ENCODE results near the gene PEX1.
A peak's percentile ranks its signal among the peaks of the same experiment; 100 is the strongest.

Gene PEX1

DNA sequence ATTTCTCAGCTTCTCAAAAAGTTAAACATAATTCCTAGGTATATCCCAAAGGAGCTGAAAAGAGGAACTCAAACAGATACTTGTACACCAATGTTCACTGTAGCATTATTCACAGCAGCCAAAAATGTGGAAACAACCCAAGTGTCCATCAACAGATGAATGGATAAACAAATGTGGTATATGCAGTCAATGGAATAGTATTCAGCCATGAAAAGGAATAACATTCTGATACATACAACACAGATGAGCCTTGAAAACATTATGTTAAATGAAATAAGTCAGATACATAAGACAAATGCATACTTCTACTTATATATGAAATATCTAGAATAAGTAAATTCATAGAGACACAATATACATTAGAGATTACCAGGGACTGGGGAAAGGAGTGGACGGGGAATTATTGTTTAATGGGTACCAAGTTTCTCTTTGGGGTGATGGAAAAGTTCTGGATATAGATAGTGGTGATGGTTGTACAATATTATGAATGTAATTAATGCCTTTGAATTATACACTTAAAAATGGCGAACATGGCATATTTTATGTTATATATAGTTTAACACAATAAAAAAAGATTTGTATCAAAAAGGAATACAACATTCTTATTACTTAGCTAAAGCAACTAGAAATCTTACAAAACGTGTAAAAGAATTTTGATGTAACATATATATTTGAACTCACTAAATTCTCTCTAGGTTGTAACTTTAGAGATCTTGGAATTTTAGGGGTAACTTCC is 15.0 kb downstream of the PEX1 start:
- Histone ChIP-seq H3K4me3 (ENCODE audit: low read depth, low read length) (no peak overlapping the region), H3K36me3 (ENCODE audit: control insufficient read depth in 2 of 2, insufficient read depth in 1 of 2, low read length in 2 of 2) (peaks cover 38% of the 10 kb centered on the region in 2 experiments), H3K27ac (ENCODE audit: extremely low read depth, low read depth, low read length) (no peak overlapping the region), H3K4me1 (ENCODE audit: control insufficient read depth, insufficient read depth, low read length) (no peaks in the 10 kb centered on the region), H3K9me3 (ENCODE audit: control insufficient read depth, insufficient read depth, low read depth, low read length) (no peaks in the 10 kb centered on the region)
- TF ChIP-seq ZNF146 (tag by site-specific recombination; IDR thresholded peaks at IDR 0.05) (peak; percentile 95), ZNF23 (tag by site-specific recombination; IDR thresholded peaks at IDR 0.05; ENCODE audit: borderline replicate concordance) (no peak)
- ChIA-PET CTCF (interaction anchor here (1.8 kb wide), 1 partner anchor 52 kb away, joined by 4 read pairs; no protein-coding TSS in a partner anchor), POLR2A (no interaction called here)

DNA sequence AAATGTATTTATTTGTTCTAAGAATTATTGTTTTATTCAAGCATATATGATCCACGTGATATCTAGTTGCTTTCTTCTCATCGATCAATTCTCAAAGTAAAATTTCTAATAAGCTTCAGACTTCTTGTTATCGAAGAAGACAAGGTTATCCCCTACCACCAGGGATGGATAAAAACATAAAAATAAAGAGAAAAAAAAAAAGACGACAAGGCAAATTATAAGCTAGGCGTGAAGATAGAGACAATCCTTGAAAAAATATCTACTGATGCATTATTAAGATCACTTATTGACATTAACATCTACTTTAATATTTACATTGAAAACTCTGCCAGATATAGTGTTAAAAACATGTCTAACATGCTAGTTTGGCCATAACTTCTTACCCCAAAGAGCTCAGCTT is 19.4 kb downstream of the PEX1 start:
- Histone ChIP-seq H3K27ac (ENCODE audit: extremely low read depth, low read depth, low read length) (no peak overlapping the region), H3K4me3 (ENCODE audit: low read depth, low read length) (no peak overlapping the region), H3K36me3 (ENCODE audit: control insufficient read depth in 2 of 2, insufficient read depth in 1 of 2, low read length in 2 of 2) (peaks cover 37 to 43% of the 10 kb centered on the region in 2 experiments), H3K9me3 (ENCODE audit: control insufficient read depth, insufficient read depth, low read depth, low read length) (no peaks in the 10 kb centered on the region), H3K4me1 (ENCODE audit: control insufficient read depth, insufficient read depth, low read length) (no peaks in the 10 kb centered on the region)
- CTCF ChIA-PET: no interaction called here
- POLR2A ChIA-PET: no interaction called here
- TF ChIP-seq, protein P1, sequence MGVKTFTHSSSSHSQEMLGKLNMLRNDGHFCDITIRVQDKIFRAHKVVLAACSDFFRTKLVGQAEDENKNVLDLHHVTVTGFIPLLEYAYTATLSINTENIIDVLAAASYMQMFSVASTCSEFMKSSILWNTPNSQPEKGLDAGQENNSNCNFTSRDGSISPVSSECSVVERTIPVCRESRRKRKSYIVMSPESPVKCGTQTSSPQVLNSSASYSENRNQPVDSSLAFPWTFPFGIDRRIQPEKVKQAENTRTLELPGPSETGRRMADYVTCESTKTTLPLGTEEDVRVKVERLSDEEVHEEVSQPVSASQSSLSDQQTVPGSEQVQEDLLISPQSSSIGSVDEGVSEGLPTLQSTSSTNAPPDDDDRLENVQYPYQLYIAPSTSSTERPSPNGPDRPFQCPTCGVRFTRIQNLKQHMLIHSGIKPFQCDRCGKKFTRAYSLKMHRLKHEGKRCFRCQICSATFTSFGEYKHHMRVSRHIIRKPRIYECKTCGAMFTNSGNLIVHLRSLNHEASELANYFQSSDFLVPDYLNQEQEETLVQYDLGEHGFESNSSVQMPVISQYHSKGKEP (tag by site-specific recombination; IDR thresholded peaks at IDR 0.05): no peak
- no peak for TF ChIP-seq ZNF335 (tag by site-specific recombination; conservative IDR thresholded peaks at IDR 0.05)
- no peak for TF ChIP-seq ZNF664 (tag by site-specific recombination; IDR thresholded peaks at IDR 0.05)
- TF ChIP-seq ZNF221 (tag by site-specific recombination; IDR thresholded peaks at IDR 0.05; ENCODE audit: borderline replicate concordance): no peak
- no peak for TF ChIP-seq ZNF629 (tag by site-specific recombination; IDR thresholded peaks at IDR 0.05)
- no peak for TF ChIP-seq SALL2 (tag by site-specific recombination; IDR thresholded peaks at IDR 0.05; ENCODE audit: borderline replicate concordance)
- no peak for TF ChIP-seq ZNF561 (tag by site-specific recombination; IDR thresholded peaks at IDR 0.05; ENCODE audit: borderline replicate concordance)
- TF ChIP-seq HOXD13 (CRISPR knock-in tag; IDR thresholded peaks at IDR 0.05; ENCODE audit: borderline replicate concordance): no peak
- no peak for TF ChIP-seq WT1 (tag by site-specific recombination; IDR thresholded peaks at IDR 0.05)
- TF ChIP-seq ZNF341 (tag by site-specific recombination; IDR thresholded peaks at IDR 0.05; ENCODE audit: low read depth): no peak
- no peak for TF ChIP-seq ZNF654 (tag by site-specific recombination; IDR thresholded peaks at IDR 0.05; ENCODE audit: low read depth)
- no peak for TF ChIP-seq ZNF701 (tag by site-specific recombination; IDR thresholded peaks at IDR 0.05)
- no peak for TF ChIP-seq ZBTB26 (tag by site-specific recombination; optimal IDR thresholded peaks at IDR 0.05)
- TF ChIP-seq KLF16 (tag by site-specific recombination; IDR thresholded peaks at IDR 0.05): no peak
- no peak for TF ChIP-seq ZNF112 (tag by site-specific recombination; IDR thresholded peaks at IDR 0.05)
- TF ChIP-seq ZNF610 (tag by site-specific recombination; IDR thresholded peaks at IDR 0.05; ENCODE audit: borderline replicate concordance): no peak

DNA sequence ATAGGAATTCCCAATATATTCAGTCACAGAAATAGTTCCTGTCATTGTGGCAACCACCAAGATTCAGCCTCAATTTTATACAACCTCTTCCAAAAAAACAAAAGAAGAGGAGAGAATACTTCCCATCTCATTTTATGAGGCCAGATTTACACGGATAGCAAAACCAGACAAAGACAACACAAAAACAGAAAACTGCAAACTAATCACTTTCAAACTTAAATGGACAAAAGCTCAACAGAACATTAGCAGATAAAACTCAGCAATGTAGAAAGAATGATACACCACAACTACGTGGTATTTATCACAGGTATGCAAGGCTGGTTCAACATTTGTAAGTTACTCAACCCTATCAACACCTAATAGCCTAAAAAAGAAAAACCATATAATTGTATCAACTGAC is 22.0 kb downstream of the PEX1 start:
- no peaks in the 10 kb centered on the region for H3K4me1 ChIP-seq (ENCODE audit: control insufficient read depth, insufficient read depth, low read length)
- ChIA-PET CTCF (interaction anchor here (0.6 to 1.0 kb wide), 3 partner anchors 50 to 1797 kb away, joined by 3 to 4 read pairs (median 3); no protein-coding TSS in a partner anchor), POLR2A (no interaction called here)
- no peak overlapping the region for H3K4me3 ChIP-seq (ENCODE audit: low read depth, low read length)
- H3K36me3 ChIP-seq (ENCODE audit: control insufficient read depth in 2 of 2, insufficient read depth in 1 of 2, low read length in 2 of 2): peaks cover 44 to 53% of the 10 kb centered on the region in 2 experiments
- H3K27ac ChIP-seq (ENCODE audit: extremely low read depth, low read depth, low read length): no peak overlapping the region
- H3K9me3 ChIP-seq (ENCODE audit: control insufficient read depth, insufficient read depth, low read depth, low read length): no peaks in the 10 kb centered on the region
- no peak for TF ChIP-seq TRIM28 (IDR thresholded peaks at IDR 0.05; ENCODE audit: borderline replicate concordance, low read length)
- no peak for TF ChIP-seq MYNN (tag by site-specific recombination; IDR thresholded peaks at IDR 0.05; ENCODE audit: borderline replicate concordance)
- TF ChIP-seq KLF16 (tag by site-specific recombination; IDR thresholded peaks at IDR 0.05): no peak
- no peak for TF ChIP-seq PRDM10 (tag by site-specific recombination; IDR thresholded peaks at IDR 0.05)
- no peak for TF ChIP-seq ZNF37A (tag by site-specific recombination; IDR thresholded peaks at IDR 0.05)
- TF ChIP-seq, protein P2, sequence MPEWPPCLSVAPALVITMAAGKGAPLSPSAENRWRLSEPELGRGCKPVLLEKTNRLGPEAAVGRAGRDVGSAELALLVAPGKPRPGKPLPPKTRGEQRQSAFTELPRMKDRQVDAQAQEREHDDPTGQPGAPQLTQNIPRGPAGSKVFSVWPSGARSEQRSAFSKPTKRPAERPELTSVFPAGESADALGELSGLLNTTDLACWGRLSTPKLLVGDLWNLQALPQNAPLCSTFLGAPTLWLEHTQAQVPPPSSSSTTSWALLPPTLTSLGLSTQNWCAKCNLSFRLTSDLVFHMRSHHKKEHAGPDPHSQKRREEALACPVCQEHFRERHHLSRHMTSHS (tag by site-specific recombination; IDR thresholded peaks at IDR 0.05): no peak
